GM12892 (cell line): ENCODE measurements around the gene ADGRD1.

ENCODE experiments used
- POLR2AphosphoS5 ChIP-seq: IDR thresholded peaks from 2 replicates; pipeline ENCODE4 v1.6.1; 2011; ENCODE audit warnings: low read depth, low read length, control low read depth
- TAF1 ChIP-seq: IDR thresholded peaks from 2 replicates; pipeline ENCODE4 v1.6.1; 2011; ENCODE audit warnings: low read depth, mild to moderate bottlenecking, control low read depth, low read length, borderline replicate concordance

DNA sequence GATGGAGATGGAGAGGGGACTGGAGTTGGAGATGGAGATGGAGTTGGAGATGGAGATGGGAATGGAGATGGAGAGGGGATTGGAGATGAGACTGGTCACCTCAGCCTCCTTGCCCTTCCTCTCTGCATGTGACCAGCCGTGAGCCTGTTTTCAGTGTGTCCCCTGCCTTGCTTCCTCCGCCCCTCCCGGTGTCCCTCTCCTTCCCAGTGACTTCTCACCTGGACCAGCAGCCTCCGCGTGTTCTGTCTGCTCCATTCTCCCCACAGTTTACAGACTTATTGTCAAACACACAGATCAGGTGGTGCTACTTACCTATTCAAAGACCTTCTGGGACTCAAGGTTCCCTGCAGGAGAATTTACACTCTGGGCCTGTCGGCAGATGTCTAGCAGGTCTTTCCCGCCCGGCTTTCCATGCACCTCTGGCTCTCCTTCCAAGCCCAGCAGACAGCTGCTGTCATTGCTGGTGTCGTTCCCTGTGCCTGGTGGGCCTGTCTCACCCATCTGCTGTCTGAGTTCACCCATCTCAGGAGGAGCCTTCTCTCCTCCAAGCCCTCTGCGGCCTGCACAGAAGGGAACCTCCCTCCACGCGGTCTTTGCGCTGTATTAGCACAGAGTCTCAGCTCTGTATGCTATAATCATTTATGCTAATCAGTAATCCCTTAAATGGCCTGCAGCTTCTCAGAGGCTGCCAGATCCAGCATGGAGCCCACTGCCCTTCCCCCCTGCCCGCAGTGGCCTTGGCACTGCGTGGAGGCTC, 62.1 kb downstream of the ADGRD1 start:
- TF ChIP-seq TAF1 = no peak
- TF ChIP-seq POLR2AphosphoS5 = no peak
